NCI-H2227 (cell line): ENCODE data around the gene FGFBP3.

Source experiments
- DNase-seq: peaks from one replicate; lab custom pipeline; 2025; ENCODE audit not compliant: unreplicated experiment; lab: John Stamatoyannopoulos, UW

Gene FGFBP3

GRCh38 chr10:91909117-91909677 is at the start of gene FGFBP3:
TSS of gene FGFBP3 (minus strand) at chr10:91909486. CDS start at chr10:91908969, 517 bp downstream.
- DNase-seq, result peak; percentile 75

GRCh38 chr10:91957091-91957490 is 47.8 kb upstream of the FGFBP3 start:
- no peak for DNase-seq

- DNase-seq, result no peak
Measured at GRCh38 chr10:91955114-91955513, 45.8 kb upstream of the FGFBP3 start.

- DNase-seq, result no peak
Measured at GRCh38 chr10:91953600-91954160, 44.4 kb upstream of the FGFBP3 start.

- no peak for DNase-seq
Measured at GRCh38 chr10:91944880-91945630, 35.8 kb upstream of the FGFBP3 start.

- no peak for DNase-seq
Measured at GRCh38 chr10:91941426-91941825, 32.1 kb upstream of the FGFBP3 start.

GRCh38 chr10:91939653-91940052 is 30.4 kb upstream of the FGFBP3 start:
- DNase-seq, result no peak

- DNase-seq, result no peak
Measured at GRCh38 chr10:91935886-91936285, 26.6 kb upstream of the FGFBP3 start.

GRCh38 chr10:91932737-91933136 is 23.5 kb upstream of the FGFBP3 start:
- DNase-seq, result no peak

- DNase-seq, result no peak
Measured at GRCh38 chr10:91931526-91932190, 22.4 kb upstream of the FGFBP3 start.

GRCh38 chr10:91930939-91931338 is 21.7 kb upstream of the FGFBP3 start:
- no peak for DNase-seq

- no peak for DNase-seq
Measured at GRCh38 chr10:91925022-91925320, 15.7 kb upstream of the FGFBP3 start.

- DNase-seq, result no peak
Measured at GRCh38 chr10:91924212-91925021, 15.1 kb upstream of the FGFBP3 start.

- DNase-seq, result peak; percentile 94
Measured at GRCh38 chr10:91923371-91924211, 14.3 kb upstream of the FGFBP3 start, which contains the start of gene BTAF1. TSS of gene BTAF1 (plus strand) at chr10:91923770. CDS start at chr10:91924077, 307 bp downstream.

GRCh38 chr10:91919651-91920050 is 10.4 kb upstream of the FGFBP3 start:
- no peak for DNase-seq

- DNase-seq, result no peak
Measured at GRCh38 chr10:91910467-91910866, 1.2 kb upstream of the FGFBP3 start.

- peak; percentile 85 for DNase-seq
Measured at GRCh38 chr10:91908337-91909116, 759 bp downstream of the FGFBP3 start.

GRCh38 chr10:91907914-91908336 is 1.4 kb downstream of the FGFBP3 start:
- peak; percentile 44 for DNase-seq

- DNase-seq, result no peak
Measured at GRCh38 chr10:91907033-91907594, 2.2 kb downstream of the FGFBP3 start.
